Measurements from ENCODE around the gene TSPAN12.

DNA sequence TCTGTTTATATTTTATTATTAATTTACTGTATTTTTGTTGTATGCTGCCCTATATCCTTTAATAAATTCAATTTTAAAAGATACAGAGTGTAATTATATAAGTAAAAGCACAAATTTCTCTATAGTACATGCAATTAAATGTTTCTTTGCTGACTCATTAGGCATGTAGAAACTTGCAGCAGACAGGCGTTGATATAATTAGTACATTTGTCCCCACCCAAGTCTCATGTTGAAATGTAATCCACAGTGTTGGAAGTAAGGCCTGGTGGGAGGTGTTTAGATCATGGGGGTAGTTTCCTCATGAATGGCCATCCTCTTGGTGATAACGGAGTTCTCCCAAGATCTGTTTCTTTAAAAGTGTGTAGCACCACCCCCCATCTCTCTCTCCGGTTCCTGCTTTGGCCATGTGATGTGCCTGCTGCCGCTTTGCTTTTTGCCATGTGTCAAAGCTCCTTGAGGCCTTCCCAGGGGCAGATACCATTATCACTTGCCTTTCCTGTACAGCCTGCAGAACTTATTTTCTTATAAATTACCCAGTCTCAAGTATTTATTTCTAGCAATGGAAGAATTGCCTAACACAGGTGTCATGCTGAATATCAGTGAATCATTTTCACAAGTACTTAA lies 63.7 kb downstream of the TSPAN12 start:
- TF ChIP-seq, protein P1, sequence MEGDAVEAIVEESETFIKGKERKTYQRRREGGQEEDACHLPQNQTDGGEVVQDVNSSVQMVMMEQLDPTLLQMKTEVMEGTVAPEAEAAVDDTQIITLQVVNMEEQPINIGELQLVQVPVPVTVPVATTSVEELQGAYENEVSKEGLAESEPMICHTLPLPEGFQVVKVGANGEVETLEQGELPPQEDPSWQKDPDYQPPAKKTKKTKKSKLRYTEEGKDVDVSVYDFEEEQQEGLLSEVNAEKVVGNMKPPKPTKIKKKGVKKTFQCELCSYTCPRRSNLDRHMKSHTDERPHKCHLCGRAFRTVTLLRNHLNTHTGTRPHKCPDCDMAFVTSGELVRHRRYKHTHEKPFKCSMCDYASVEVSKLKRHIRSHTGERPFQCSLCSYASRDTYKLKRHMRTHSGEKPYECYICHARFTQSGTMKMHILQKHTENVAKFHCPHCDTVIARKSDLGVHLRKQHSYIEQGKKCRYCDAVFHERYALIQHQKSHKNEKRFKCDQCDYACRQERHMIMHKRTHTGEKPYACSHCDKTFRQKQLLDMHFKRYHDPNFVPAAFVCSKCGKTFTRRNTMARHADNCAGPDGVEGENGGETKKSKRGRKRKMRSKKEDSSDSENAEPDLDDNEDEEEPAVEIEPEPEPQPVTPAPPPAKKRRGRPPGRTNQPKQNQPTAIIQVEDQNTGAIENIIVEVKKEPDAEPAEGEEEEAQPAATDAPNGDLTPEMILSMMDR (IDR thresholded peaks at IDR 0.05), result no peak
- TF ChIP-seq POLR2AphosphoS5 (IDR thresholded peaks at IDR 0.05) (no peak), POLR2A (IDR thresholded peaks at IDR 0.05; ENCODE audit: low read depth) (no peak)
